Measurements from ENCODE around the gene YWHAQ.

DNA sequence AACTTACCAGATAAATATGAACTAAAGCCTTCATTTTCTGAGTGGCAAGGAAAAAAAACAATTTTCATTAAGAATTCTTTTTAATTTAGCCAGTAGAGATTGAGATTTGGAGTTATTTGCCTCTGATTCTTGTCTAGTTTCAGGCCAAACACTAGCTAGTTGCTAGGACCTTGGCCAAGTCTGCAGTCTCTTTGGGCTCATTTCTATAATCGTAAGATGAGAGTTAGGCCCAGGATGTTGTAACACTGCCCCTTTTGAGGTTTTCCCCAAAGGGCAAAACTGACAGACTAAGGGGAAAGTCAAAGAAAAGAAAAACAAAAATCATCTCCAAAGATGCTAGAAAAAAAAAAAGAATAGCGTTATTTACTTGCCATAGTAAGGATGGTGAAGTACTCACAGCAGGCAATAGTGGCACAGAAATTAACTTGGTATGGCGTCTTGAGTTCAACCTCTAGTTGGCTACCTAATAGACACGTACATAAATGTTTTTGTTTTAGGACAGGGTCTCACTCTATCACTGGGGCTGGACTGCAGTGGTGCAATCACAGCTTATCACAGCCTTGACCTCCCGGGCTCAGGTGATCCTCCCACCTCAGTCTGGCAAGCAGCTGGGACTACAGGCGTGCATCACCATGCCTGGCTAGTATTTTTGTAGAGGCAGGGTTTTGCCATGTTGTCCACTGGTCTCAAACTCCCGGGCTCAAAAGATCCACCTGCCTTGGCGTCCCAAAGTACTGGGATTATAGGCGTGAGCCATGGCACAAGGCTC lies 52.1 kb downstream of the YWHAQ start:
- TF ChIP-seq, protein P1, sequence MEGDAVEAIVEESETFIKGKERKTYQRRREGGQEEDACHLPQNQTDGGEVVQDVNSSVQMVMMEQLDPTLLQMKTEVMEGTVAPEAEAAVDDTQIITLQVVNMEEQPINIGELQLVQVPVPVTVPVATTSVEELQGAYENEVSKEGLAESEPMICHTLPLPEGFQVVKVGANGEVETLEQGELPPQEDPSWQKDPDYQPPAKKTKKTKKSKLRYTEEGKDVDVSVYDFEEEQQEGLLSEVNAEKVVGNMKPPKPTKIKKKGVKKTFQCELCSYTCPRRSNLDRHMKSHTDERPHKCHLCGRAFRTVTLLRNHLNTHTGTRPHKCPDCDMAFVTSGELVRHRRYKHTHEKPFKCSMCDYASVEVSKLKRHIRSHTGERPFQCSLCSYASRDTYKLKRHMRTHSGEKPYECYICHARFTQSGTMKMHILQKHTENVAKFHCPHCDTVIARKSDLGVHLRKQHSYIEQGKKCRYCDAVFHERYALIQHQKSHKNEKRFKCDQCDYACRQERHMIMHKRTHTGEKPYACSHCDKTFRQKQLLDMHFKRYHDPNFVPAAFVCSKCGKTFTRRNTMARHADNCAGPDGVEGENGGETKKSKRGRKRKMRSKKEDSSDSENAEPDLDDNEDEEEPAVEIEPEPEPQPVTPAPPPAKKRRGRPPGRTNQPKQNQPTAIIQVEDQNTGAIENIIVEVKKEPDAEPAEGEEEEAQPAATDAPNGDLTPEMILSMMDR (IDR thresholded peaks at IDR 0.05; ENCODE audit: low read depth, low read length, missing input control) = no peak
- no peak for TF ChIP-seq YY1 (IDR thresholded peaks at IDR 0.05)
- TF ChIP-seq, protein P2, sequence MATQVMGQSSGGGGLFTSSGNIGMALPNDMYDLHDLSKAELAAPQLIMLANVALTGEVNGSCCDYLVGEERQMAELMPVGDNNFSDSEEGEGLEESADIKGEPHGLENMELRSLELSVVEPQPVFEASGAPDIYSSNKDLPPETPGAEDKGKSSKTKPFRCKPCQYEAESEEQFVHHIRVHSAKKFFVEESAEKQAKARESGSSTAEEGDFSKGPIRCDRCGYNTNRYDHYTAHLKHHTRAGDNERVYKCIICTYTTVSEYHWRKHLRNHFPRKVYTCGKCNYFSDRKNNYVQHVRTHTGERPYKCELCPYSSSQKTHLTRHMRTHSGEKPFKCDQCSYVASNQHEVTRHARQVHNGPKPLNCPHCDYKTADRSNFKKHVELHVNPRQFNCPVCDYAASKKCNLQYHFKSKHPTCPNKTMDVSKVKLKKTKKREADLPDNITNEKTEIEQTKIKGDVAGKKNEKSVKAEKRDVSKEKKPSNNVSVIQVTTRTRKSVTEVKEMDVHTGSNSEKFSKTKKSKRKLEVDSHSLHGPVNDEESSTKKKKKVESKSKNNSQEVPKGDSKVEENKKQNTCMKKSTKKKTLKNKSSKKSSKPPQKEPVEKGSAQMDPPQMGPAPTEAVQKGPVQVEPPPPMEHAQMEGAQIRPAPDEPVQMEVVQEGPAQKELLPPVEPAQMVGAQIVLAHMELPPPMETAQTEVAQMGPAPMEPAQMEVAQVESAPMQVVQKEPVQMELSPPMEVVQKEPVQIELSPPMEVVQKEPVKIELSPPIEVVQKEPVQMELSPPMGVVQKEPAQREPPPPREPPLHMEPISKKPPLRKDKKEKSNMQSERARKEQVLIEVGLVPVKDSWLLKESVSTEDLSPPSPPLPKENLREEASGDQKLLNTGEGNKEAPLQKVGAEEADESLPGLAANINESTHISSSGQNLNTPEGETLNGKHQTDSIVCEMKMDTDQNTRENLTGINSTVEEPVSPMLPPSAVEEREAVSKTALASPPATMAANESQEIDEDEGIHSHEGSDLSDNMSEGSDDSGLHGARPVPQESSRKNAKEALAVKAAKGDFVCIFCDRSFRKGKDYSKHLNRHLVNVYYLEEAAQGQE (IDR thresholded peaks at IDR 0.05) = no peak

Measured in liver (tissue), 2 donors.